ENCODE results near the gene MPV17L2. TPM values are rescaled to one million over a fixed set of nuclear protein-coding genes. Genes with fewer than 3 reads are reported as not detected.
A peak's percentile ranks its signal among the peaks of the same experiment; 100 is the strongest.
"Not testable (repeated sequence)": the region's sequence is repeated elsewhere in the genome, so short reads cannot be mapped to it uniquely, and the experiment has no call there.

Gene MPV17L2
- total RNA-seq, 1 donor from 2014 or later, result 9.4 TPM

DNA sequence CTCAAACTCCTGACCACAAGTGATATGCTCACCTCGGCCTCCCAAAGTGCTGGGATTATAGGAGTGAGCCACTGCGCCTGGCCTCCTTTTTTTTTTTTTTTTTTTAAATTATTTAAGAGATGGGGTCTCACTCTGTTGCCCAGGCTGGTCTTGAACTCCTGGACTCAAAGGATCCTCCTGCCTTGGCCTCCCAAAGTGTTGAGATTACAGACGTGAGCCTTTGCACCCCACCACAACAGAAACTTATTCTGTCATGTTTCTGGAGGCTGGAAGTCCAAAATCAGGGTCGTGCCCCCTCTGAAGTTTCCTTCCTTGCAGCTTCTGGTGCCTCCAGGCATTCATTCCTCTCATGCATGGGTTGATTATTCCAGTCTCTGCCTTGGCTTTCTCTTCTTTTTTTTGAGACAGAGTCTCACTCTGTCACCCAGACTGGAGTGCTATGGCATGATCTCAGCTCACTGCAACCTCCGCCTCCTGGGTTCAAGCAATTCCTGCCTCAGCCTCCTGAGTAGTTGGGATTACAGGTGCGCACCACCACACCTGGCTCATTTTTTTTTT is 33.9 kb upstream of the MPV17L2 start:
- intact Hi-C loops (cut with DNase I); ATAC-seq (ENCODE audit: poor library complexity); DNase-seq: not testable (repeated sequence)

DNA sequence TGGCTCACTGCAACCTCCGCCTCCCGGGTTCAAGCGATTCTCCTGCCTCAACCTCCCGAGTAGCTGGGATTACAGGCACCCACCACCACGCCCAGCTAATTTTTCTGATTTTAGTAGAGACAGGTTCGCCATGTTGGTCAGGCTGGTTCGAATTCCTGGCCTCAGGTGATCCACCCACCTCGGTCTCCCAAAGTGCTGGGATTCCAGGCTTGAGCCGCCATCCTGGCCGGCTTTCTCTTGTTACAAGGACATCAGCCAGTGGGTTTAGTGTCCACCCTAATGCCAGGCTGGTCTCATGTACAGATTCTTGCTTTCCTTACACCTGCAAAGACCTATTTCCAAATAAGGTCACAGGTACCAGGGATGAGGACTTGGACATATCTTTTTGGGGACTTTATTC is 33.2 kb upstream of the MPV17L2 start:
- intact Hi-C loops (cut with DNase I), result no loop called here
- ATAC-seq (ENCODE audit: poor library complexity) (no peak), DNase-seq (no peak)

DNA sequence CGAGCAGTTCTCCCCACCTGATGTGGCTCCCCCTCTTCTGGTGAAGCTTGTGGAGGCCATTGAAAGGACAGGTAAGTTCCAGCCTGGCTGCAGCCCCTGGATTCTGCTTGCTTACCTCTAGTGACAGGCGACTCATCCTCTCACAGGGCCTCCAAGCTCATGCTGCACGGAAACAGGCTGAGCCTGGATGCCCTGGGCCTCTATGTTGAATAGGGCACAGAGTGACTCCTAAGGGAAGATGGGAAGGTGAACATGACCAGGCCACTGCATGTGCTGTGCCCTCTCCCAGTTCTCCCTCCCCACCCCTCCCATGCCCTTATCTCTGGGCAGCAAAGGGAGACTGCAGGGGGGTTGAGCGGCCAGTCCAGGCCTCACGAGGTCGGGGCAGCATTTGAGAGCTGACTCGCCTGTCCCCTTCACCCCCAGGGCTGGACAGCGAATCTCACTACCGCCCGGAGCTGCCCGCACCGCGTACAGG is 32.5 kb upstream of the MPV17L2 start:
- intact Hi-C loops (cut with DNase I), result no loop called here
- DNase-seq (no peak), ATAC-seq (ENCODE audit: poor library complexity) (peak; percentile 43)

DNA sequence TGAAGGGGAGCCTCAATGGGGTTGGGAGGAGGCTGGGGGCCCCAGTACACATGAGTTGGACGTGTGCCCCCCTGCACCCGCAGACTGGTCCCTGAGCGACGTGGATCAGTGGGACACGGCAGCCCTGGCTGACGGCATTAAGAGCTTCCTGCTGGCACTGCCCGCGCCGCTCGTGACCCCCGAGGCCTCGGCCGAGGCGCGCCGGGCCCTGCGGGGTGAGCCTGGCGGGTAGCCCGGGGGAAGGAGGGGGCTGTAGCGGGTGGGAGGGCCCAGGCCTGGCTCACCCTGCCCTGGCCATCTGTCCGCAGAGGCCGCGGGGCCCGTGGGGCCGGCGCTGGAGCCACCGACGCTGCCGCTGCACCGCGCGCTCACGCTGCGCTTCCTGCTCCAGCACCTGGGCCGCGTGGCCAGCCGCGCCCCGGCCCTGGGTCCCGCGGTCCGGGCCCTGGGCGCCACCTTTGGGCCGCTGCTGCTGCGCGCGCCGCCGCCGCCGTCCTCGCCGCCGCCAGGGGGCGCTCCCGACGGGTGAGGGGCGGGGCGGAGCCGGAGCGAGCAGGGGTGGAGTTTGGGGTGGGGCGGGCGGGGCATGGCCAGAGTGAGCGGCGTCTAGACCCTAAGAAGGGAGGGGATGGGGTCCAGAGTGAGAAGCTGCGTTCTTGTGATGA is 31.9 kb upstream of the MPV17L2 start:
- DNase-seq (peak; percentile 87), ATAC-seq (ENCODE audit: poor library complexity) (peak; percentile 83)
- intact Hi-C loops (cut with DNase I), result no loop called here

DNA sequence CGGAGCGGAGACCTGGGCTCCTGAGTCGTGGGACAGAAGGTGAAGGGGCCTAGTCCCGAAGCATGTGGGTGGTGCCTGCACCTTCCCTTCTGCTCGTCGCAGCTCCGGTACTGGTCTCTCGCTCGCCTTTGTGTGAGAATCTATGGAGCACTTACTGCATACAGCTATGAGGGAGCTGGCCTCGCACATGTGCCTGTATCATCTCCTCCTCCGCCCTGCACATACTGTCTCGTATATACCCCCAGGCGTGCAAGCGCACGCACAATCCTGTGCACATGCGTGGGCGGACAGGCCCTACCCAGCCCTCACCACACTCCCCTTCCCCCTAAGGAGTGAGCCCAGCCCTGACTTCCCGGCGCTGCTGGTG is 31.4 kb upstream of the MPV17L2 start:
- DNase-seq, result no peak
- intact Hi-C loops (cut with DNase I), result no loop called here
- no peak for ATAC-seq (ENCODE audit: poor library complexity)

DNA sequence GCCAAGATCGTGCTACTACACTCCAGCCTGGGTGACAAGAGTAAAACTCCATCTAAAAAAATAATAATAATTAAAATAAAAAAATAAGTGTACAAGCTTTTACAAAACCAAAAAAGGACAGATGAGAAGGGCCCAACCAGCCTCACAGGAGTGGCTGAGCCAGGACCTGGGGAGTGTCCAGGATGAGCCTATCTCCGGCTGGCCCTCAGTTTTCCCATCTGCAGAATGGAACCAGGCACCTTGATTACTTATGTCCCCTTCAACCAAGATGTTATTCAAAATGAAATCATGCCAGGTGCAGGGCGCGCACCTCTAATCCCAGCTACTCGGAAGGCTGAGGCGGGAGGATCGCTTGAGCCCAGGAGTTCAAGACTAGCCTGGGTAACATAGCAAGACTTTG is 28.9 kb upstream of the MPV17L2 start:
- intact Hi-C loops (cut with DNase I), result no loop called here

DNA sequence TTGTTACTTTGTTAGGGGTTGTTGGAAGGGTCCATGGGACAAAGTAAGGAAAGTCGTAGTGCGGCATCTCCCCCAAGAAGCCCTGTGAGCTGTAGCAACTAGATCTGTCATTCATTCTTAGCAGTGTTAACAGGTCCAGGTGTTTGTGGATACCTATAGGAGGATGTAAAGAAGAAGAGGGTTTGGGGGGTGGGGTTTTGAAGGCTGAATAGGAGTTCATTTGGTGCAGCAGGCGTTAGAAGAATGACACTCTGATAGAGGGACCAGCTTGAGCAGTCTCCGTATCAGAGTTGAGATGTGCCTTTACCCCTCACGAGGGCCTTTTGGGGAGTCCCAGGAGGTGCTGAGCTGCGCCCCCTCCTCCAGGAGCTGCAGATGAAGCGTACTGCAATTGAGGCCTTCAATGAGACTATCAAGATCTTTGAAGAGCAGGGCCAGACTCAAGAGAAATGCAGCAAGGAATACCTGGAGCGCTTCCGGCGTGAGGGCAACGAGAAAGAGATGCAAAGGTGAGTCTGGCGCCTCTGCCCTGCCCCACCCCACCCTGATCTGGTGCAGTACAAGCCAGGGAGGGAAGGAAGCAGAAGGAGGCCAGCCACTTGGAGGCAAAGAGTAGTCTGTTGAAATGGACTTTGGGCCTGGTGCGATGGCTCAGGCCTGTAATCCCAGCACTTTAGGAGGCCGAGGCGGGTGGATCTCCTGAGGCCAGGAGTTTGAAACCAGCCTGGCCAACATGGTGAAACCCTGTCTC is 27.0 kb upstream of the MPV17L2 start:
- DNase-seq, result no peak
- intact Hi-C loops (cut with DNase I), result loop anchor here (5.0 kb wide), 1 partner anchor 54 kb away; no protein-coding TSS in a partner anchor
- ATAC-seq (ENCODE audit: poor library complexity), result no peak

More for the DNA sequence above, 28.9 kb upstream of the MPV17L2 start:
- ATAC-seq (ENCODE audit: poor library complexity), result no peak
- no peak for DNase-seq

DNA sequence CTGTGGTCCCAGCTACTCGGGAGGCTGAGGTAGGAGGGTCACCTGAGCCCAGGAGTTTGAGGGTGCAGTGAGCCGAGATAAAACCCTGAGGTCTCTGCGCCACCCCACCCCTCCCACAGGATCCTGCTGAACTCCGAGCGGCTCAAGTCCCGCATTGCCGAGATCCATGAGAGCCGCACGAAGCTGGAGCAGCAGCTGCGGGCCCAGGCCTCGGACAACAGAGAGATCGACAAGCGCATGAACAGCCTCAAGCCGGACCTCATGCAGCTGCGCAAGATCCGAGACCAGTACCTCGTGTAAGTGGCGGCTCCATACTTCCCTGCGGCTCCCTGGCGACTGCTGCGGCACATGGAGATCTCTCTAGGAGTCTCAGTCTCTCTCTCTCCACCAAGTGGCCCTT is 26.0 kb upstream of the MPV17L2 start:
- no peak for ATAC-seq (ENCODE audit: poor library complexity)
- intact Hi-C loops (cut with DNase I), result loop anchor here (5.0 kb wide), 1 partner anchor 55 kb away; no protein-coding TSS in a partner anchor

DNA sequence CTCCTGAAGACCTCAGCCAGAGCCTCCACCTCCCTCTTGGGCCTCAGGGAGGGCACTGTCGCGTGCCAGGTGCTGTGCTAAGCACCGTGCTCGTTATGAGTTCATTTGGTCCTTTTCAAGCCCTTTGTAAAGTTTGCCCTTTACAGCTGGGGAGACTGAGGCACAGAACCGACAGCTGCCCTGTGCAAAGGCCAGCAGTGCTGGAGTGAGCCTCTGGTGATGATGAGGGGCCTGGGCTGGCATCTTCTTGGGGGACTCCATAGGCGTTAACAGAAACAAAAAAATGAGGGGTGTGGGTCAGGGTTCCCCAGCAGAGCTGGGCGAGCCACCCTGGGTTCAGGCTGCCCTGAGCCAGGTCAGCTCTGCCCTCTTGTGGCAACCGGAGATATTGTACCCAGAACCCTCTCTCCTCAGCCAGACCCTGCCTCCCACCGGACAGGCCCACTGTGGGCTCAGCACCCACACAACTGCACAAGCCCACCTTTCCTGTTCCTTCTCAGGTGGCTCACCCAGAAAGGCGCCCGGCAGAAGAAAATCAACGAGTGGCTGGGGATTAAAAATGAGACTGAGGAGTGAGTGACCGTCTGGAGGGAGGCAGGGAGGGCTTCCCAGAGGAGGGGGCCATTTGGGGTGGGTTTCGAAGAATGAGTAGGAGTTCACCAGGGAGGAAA is 24.9 kb upstream of the MPV17L2 start:
- DNase-seq, result peak; percentile 62
- intact Hi-C loops (cut with DNase I), result loop anchor here (5.0 kb wide), 1 partner anchor 56 kb away; no protein-coding TSS in a partner anchor
- ATAC-seq (ENCODE audit: poor library complexity), result peak; percentile 47

More for the DNA sequence above, 26.0 kb upstream of the MPV17L2 start:
- no peak for DNase-seq

DNA sequence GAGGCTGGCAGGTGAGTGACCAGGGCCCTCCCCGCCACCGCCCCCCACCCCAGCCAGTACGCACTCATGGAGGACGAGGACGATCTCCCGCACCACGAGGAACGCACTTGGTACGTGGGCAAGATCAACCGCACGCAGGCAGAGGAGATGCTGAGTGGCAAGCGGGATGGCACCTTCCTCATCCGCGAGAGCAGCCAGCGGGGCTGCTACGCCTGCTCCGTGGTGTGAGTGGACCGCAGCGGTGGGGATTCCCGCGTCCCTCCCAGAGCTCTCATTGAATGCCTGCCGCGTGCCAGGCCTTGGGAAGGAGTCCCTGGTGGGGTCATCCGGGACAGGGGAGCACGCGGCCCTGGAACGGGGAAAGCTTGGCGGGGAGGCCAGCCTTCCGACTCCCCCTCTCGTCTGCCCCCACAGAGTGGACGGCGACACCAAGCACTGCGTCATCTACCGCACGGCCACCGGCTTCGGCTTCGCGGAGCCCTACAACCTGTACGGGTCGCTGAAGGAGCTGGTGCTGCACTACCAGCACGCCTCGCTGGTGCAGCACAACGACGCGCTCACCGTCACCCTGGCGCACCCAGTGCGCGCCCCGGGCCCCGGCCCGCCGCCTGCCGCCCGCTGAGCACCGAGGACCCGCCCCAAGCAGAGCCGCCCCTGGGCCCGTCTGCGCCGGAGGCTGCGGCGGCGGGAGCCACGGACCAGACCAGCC is 24.2 kb upstream of the MPV17L2 start:
- DNase-seq (no peak), ATAC-seq (ENCODE audit: poor library complexity) (no peak)
- intact Hi-C loops (cut with DNase I), result loop anchor here (5.0 kb wide), 1 partner anchor 57 kb away; no protein-coding TSS in a partner anchor

DNA sequence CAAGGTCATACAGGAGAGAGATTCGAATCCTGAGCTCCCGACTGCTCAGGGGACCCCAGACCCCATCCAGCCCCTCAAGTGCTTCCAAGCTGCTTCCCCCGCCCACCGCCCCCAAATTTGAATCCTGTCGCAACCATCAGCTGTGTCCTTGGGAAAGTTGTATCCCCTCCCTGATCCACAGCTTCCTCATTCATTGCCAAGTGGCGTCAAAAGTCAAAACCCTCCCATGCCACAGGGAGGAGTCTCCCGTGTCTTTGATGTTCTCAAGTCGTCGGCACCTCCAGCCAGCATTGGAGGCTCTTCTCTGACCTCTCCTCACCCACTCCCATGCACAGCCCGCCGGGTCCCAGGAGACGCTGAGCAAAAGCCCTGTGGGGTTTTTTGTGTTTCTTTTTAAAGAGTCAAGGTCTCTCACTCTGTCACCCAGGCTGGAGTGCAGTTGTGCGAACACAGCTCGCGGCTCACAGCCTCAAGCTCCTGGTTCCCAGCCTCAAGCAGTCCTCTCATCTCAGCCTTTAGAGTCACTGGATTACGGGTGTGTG is 22.2 kb upstream of the MPV17L2 start:
- DNase-seq, result peak; percentile 67
- peak; percentile 23 for ATAC-seq (ENCODE audit: poor library complexity)
- intact Hi-C loops (cut with DNase I), result no loop called here

DNA sequence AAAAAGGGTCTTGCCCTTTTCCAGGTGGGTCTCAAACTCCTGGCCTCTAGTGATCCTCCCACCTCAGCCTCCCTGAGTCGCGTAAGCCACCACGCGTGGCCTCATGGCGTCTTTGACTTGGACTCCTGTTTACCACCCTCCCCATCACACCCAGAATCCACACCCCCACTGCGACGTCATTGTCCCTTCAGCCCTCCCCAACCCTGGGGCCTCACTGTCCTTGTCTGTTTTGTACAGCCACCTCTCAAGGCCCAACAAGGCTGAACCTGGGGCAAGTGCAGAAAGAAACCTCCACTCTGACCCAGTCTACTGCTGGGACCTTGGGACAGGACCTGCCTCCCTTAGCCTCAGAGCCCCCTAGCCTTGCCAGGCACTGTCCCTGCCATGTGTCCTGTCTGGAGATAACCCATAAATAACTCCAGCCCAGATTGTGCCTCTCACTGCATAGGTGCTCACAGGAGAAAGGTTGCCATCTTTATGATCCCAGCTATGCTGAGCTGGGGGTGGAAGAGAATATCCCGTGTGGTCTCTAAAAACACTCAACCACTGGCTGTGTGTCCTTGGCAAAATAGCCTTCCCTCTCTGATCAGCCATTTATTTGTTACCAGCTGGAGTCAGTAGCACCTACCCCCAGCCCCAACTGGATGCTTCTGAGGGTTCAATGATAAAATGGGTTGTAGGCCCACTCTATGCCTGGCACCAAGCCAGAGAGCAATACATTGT is 21.3 kb upstream of the MPV17L2 start:
- no peak for ATAC-seq (ENCODE audit: poor library complexity)
- intact Hi-C loops (cut with DNase I), result no loop called here
- no peak for DNase-seq

DNA sequence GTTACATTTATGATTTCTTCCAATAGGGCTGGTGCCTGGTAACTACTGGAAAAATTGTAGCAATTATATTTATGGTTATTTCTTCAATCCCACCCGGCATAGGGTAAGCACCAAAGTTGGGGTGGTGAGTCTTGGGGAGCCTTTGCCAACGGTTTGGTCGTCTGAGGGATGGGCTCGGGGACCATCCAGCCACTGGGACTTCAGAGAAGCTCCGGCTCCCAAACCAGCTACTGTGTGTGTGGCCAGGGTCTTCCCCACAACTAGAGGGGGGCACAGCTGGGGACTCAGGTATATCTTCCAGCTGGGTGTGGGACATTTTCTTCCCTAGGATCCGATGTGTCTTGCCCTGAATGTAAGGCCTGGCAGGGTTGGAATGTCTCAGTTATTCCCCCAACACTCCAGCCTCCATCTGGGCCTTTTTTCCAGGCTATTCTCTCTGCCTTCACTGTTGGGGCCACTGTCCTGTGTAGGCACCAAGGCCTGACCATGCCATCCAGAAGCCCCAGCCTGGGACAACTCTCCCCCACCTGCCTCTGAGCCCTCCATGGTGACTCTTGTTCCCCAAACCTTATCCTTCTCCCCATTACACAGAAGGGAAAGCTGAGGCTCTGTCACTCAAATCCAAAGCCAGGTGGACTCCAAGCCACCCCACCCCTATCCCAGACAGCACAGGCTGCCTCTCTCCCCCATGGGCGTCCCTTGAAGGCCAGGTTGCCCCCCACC is 20.5 kb upstream of the MPV17L2 start:
- intact Hi-C loops (cut with DNase I), result no loop called here
- no peak for ATAC-seq (ENCODE audit: poor library complexity)
- DNase-seq, result no peak

DNA sequence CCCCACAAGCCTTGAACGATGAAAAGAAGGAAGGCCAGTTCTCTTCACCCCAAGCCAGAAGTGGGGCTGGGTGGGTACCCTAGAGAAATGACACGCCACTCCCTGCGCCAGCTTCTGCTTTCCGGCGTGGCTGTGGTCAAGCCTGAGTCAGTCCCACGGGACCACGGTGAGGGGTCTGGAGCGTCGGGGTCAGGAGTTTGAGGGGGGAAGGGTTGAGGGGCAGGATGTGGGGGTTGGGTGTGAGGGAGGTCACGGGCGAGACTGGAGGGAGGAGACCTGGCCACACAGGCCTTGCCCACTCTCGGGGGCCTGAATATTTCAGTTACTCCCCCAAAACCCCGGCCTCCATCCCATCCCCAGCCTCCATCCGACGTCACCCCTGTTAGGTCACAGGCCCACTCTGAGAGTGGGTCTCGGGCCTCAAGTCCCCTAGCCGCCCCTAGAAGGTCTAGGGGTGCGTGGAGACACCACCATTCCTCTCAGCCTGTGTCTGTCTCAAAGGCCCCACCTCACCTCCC is 19.9 kb upstream of the MPV17L2 start:
- intact Hi-C loops (cut with DNase I), result no loop called here
- DNase-seq (peak; percentile 82), ATAC-seq (ENCODE audit: poor library complexity) (peak; percentile 30)

DNA sequence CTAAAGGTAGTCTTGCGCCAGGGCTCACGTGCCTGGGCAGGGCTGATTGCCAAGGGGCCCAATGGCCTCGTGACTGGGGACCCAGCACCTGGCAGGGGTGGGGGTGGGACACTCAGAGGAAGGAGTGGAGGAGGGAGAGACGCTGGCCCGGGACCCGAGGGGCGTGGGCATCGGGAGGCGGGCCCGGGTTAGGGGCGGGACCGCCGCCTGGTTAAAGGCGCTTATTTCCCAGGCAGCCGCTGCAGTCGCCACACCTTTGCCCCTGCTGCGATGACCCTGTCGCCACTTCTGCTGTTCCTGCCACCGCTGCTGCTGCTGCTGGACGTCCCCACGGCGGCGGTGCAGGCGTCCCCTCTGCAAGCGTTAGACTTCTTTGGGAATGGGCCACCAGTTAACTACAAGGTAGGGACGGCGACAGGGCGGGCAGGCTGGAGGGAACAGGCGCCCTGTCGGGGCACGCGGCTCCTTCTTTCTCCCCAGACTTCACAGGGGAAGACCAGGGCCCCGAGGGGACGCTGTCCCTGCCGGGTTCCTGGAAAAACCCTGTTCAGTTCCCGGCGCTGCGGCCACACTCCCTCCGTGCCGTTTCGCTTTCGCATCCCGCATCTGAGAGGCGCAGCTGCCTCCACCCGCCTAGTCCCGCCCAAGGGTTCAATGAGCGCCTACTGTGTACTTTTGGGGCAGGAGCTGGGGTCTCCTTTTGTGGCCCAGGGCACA is 19.3 kb upstream of the MPV17L2 start, which contains the start of gene IFI30:
Gene IFI30 (plus strand): TSS at position 242 of the 717 bp plus-strand sequence. CDS start 29 bp downstream, at position 271.
- DNase-seq (peak; percentile 88), ATAC-seq (ENCODE audit: poor library complexity) (peak; percentile 80)
- intact Hi-C loops (cut with DNase I), result no loop called here

DNA sequence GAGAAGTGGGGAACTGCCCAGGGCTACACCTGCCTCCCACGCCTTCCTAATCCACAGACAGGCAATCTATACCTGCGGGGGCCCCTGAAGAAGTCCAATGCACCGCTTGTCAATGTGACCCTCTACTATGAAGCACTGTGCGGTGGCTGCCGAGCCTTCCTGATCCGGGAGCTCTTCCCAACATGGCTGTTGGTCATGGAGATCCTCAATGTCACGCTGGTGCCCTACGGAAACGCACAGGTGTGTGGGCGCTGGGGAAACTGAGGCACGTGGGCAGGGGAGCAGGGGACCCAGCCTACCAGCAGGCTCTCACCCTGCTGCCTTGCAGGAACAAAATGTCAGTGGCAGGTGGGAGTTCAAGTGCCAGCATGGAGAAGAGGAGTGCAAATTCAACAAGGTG is 18.0 kb upstream of the MPV17L2 start:
- no peak for DNase-seq
- ATAC-seq (ENCODE audit: poor library complexity), result no peak
- intact Hi-C loops (cut with DNase I), result no loop called here
